ENCODE measurements around the gene AURKB. TPM values are rescaled to one million over a fixed set of nuclear protein-coding genes. Genes with fewer than 3 reads are reported as not detected.

The AURKB gene
- total RNA-seq, 1 experiment from 2014 or later: 64.1 TPM

DNA sequence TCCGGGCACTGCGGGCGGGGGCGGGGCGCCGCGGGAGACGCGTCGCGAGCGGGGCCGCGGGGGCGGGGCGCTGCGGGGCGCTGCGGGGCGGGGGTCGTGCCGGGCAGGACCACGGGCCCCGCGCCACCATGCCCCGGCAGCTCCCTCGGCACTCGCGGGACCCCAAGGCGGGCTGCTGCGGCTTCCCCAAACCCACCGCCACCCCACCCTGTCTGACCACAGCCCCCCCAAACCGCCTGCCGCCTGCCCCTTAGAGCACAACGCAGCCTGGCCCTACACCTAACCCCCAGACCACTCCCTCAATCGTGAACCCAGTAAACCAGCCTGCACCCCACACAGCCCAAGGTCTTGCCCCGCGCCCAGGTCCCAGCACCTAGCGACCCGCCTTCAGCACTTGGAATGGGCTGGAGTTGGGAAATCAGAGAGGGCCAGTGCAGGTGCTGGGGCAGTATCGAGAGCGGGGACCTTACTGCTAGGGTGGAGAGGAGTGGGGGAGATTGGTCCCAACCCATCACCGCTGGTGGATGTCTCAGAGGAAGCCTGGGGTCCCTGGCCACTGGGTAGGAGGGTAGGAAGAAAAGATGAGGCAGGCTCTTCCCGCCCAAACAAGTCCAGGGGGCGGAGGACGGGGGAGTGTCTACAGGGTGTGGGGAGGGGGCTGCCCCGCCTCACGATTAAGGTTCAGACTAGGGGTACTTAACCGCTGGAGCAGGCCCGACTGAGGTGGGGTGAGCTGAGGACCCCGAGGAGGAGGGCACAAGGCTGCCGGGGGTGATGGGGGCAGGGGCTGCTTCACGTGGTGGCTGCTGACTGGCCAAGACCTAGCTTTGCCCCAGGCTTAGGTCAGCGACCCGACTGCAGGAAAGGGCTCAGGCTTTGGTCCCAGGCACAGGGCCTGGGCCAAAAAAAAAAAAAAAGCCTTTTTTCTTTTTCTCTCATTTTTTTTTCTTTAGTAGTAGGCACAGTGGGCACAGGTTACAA, 47.1 kb downstream of the AURKB start:
- no peak for DNase-seq (ENCODE audit: extremely low read depth, low read depth)

DNA sequence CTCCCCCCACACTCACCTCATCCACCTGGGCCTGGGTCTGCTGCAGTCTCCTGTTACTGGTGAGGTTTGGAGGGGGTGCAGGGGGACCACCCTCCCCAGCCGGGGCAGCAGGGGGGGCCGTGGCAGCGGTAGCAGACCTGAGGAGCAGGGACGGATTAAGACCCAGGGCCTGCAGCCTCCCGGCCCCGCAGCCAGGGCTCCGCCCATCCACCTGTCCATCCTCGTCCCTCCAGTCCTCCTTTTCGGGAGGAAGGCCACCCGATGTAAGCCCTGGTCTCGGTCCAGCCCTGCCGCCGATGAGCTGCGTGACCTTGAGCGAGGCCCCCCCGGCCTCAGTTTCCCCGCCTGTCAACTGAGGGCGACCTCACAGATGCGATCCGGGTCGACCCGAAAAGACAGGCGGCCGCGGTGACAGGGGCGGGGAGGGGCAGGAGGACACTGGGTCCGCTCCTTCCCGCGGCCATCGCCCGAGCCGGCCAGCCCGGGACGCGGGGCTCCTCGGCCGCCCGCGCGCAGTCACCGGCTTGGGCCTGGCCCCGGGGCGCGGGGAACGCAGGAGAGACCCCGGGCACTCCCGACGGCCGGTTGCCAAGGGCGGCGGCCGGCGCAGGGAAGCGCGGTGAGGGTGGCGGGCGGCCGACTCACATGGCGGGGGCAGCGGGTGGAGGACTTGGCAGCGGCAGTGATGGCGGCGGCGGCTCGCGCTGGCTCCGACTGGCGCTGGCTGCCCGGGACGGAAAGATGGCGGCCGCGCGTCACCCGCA, 48.0 kb downstream of the AURKB start, which contains the start of gene VAMP2:
VAMP2 (minus strand) TSS at position 716 of the 764 bp plus-strand sequence; CDS start at position 647, 69 bp downstream.
- peak; percentile 63 for DNase-seq (ENCODE audit: extremely low read depth, low read depth)

DNA sequence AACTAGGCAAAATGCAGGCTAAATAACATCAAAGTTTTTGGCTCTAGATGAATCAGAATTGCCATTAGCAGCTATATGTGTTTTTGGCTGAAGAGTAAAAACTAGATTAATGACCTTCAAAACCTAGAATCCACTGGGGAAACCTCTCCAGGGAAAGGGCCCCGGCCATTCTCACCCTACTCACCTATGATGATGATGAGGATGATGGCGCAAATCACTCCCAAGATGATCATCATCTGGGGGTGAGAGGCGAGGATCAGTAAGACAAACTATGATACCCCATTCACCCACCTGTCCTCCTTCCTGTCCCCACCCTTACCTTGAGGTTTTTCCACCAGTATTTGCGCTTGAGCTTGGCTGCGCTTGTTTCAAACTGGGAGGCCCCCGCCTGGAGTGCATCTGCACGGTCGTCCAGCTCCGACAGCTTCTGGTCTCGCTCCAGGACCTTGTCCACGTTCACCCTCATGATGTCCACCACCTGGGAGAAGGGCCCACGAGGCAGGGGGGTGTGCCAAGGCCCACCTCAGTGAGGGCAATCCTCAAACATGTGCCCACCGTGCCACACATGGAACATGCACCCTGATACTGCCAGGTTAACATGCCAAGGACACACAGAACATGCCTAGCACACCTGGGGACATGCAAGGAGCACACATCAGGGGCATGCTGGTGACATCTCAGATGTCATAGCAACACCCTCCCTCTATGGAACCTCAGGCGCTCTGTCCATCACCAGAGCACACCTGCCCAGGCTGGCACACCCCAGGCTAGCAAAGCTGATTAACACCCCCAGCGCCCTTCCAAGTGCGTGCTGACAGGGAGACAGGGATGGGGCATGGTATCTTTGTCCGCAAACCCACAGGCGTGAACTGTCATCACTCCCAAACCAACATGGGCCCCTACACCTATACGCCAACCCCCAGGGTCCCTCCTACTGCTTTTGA, 48.8 kb downstream of the AURKB start:
- no peak for DNase-seq (ENCODE audit: extremely low read depth, low read depth)

DNA sequence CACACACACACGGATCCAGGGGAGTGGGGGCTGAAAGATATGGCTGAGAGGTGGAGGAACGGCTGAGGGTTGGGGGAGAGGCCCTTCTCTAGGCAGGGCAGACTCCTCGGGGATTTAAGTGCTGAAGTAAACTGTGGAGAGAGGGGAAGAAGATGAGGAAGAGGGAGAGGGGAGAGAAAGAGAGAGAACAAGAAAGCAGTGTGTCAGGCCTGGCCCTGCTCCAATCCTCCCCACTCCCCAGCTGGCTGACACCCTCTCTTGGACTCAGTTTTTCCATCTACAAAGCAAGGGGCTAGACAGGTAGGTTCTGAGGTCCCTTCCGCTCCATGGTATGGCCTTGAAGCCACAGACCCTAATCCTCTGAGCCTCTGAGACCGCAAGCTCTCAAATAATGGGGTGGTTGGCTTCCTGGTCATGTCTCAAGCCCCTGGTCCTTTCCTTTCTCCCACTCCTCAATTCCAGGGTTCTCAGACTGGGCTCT, 49.6 kb downstream of the AURKB start:
- no peak for DNase-seq (ENCODE audit: extremely low read depth, low read depth)

DNA sequence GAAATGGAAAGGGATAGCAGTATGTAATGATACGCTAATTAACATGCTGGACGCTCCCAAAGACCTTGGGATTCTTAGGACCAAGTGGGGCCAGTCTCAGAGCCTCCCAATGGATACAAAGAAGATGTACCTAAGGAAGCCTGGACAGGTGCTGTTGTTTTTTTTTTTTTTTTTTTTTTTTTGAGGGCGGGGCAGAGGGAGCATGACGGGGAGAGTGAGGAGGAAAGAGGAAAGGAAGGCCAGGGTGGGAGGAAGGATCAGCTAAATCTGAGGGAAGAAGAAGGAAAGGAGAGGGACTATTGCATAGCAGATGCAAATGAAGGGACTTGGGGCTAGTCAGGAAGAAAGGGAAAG, 50.2 kb downstream of the AURKB start:
- DNase-seq (ENCODE audit: extremely low read depth, low read depth): no peak

DNA sequence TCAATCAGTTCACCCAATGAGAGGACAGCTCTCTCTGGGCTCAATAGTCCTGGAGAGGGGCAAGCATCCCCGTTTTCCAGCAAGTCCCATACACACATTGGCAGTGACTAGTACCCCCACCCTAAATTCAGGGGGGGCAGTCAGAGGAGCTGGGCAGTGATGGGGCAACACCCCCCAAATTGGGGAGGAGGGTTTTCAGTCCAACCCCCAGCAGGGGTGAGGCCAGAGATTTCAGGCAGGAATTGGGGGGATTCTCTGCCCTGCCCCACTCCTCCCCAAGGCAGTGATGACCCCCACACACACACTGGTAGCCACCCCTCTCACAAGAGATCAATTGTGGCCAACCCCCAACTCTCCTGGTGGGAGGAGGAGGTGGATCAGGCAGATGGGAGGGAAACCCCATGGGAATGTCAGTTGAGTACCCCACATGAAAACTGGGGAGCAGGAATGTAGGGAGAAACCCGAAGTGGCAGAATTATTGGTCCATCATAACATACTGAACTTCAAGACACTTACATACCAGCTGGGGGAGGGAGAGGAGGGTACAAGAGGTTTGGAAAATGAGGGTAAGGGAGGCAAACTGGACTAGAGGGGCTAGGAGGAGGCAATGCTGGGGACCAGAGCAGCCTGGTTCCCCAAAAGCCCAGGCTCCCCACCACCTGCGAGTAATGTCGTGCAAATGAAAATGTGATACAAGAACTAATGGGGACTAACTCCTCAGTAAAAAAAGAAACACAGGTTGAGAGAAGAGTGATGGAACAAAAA, 50.7 kb downstream of the AURKB start:
- DNase-seq (ENCODE audit: extremely low read depth, low read depth): no peak

DNA sequence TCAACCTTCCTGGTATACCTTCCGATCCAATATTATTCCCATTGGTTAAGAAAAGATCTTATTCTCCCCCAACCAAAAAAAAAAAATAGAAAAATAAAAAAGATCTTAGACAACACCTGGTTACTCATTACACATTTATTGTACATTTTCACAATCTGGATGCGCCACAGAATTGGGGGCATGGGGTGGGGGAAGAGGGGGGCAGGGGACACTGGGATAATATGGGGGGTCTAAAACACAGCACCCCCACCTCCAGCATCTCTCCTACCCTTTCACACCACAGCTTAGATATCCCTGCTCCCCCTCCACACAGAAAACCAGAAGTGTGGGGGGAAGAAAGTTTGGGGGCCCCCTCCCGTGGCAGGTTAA, 51.4 kb downstream of the AURKB start:
- DNase-seq (ENCODE audit: extremely low read depth, low read depth): no peak

DNA sequence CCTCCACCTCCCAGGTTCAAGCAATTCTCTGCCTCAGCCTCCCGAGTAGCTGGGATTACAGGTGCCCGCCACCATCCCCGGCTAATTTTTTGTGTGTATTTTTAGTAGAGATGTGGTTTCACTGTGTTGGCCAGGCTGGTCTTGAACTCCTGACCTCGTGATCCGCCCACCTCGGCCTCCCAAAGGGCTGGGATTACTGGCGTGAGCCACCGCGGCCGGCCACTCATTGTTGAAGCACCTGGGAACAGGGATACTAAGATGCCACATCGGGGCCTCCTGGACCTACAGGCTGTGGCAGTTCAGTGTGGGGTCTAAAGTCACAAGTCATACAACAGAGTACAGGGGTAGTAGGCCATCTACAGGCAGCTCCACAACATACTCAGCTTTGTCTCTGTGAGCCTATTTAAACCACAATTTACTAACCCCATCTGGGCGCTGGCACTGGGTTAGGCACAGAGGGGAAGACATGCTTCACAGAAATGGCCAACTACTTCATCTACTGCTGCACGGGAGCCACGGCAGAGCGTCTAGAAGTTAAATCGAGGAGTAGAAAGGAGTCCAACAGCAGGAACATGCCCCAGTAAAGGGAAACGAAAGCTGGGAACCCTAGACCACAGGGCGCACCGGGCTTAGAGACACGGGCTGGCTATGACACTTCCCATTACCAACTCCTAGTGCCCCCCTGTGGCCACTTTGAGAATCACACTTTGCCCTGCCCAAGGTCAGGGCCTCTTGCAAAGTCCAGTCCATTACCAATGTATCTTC, 51.9 kb downstream of the AURKB start:
- peak; percentile 88 for DNase-seq (ENCODE audit: extremely low read depth, low read depth)

DNA sequence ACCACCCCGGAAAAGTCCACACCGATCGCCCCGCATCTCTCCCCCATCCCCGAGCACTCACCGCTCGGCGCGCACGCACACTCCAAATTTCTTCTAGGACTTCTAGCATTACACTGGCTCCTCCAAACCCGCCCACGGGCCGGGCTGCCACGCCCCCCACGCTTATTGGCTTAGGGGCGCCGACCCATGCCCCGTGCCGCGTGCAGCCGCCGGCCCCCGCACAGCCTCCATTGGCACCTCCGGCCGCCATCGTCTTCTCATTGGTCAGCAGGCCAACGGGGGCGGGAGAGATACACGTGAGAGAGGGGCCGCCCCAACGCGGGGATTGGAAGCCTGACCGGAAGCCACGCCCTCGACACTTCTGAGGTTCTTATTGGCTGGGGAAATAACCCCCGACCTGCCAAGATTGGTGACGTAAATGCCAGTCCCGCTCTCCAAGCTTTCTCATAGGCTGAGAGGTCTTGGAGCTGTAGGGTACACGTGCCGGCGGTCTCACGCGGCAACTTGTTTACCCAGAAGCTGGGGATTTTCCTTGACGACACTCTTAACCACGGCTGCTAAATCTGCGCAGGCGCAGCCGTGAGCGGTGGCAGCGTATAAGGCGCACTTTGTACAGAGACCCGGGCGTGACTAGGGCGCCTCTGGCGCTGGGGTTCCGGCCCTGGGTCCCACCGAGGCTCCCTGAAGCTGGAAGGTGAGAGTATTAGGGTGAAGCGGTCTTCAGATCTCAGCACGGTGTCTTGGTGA, 54.0 kb downstream of the AURKB start:
- peak; percentile 100 for DNase-seq (ENCODE audit: extremely low read depth, low read depth)

DNA sequence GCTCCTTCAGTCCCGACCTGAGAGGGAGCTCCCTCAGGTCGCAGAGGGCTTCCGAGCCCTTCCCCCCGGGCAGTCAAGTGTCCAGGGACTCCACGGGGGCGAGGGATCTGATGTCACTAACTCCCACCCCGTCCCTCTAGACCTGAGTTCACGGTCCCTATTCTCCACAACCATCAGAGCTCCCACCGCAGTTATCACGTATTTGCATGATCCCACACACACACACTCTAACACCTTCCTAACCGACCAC, 54.5 kb downstream of the AURKB start:
- no peak for DNase-seq (ENCODE audit: extremely low read depth, low read depth)

DNA sequence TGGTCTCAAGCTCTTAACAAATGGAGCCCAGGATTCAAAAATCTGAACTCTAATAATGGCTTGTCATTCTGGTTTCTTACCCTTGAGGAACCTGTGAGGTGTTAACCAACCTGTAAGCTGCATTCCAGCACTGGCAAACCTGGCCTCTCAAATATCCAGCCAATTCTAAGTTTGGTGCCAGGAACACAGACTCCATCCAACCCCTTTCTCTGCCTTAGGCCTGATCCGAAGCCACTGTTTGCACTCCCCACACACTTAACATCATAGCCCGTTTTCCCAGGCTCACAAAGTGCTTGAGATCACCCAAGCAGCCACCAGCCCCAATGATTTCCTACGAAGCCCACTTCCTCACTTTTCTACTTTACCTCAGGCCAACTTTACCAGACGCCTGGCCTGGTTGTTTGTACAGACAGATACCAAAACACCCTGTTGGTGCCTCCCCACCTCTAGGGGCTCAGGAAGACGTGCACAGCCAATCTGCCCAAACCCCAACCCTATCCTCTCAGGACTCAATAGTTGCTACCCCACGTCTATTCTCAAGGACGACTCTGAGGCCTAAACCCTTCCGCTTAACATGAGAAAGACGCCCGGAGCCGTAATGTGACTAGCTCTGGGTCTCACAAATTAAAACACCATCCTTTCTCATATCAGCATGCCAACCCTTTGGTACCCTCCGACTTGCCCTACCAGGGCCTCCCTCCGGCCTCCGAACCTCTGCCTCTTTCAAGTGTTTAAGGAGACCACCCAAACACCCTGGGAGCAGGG, 55.0 kb downstream of the AURKB start:
- DNase-seq (ENCODE audit: extremely low read depth, low read depth): no peak

Other genes starting within 250 kb of the AURKB start
- gene GUCY2D, start 208.0 kb downstream of the AURKB start, total RNA-seq (2014; rRNA removed; shearing (Covaris generic)): 0.02 TPM in 1 of 2 replicates, not detected in the other
- not detected in 2 replicates for gene ALOX15B, start 171.5 kb downstream of the AURKB start, total RNA-seq (2014; rRNA removed; shearing (Covaris generic))
- 0.64 and 0.69 TPM in 2 replicates for gene ALOX12B, start 122.9 kb downstream of the AURKB start, total RNA-seq (2014; rRNA removed; shearing (Covaris generic))
- gene ALOXE3, start 92.1 kb downstream of the AURKB start, total RNA-seq (2014; rRNA removed; shearing (Covaris generic)): 0.06 TPM in 1 of 2 replicates, not detected in the other
- gene HES7, start 86.5 kb downstream of the AURKB start, total RNA-seq (2014; rRNA removed; shearing (Covaris generic)): 9.0 and 9.4 TPM in 2 replicates
- 4.6 and 6.5 TPM in 2 replicates for gene PER1, start 58.2 kb downstream of the AURKB start, total RNA-seq (2014; rRNA removed; shearing (Covaris generic))
- 6.0 and 8.0 TPM in 2 replicates for gene VAMP2, start 47.6 kb downstream of the AURKB start, total RNA-seq (2014; rRNA removed; shearing (Covaris generic))
- 26.6 and 27.9 TPM in 2 replicates for gene TMEM107, start 34.2 kb downstream of the AURKB start, total RNA-seq (2014; rRNA removed; shearing (Covaris generic))
- 4.0 and 5.5 TPM in 2 replicates for gene BORCS6, start 20.4 kb downstream of the AURKB start, total RNA-seq (2014; rRNA removed; shearing (Covaris generic))
- gene CTC1, start 37.5 kb upstream of the AURKB start, total RNA-seq (2014; rRNA removed; shearing (Covaris generic)): 14.2 and 16.2 TPM in 2 replicates
- 54.7 and 57.4 TPM in 2 replicates for gene PFAS, start 38.7 kb upstream of the AURKB start, total RNA-seq (2014; rRNA removed; shearing (Covaris generic))
- 32.1 and 41.2 TPM in 2 replicates for gene RANGRF, start 78.1 kb upstream of the AURKB start, total RNA-seq (2014; rRNA removed; shearing (Covaris generic))
- 1.7 and 2.5 TPM in 2 replicates for gene SLC25A35, start 84.8 kb upstream of the AURKB start, total RNA-seq (2014; rRNA removed; shearing (Covaris generic))
- not detected in 2 replicates for gene ARHGEF15, start 99.7 kb upstream of the AURKB start, total RNA-seq (2014; rRNA removed; shearing (Covaris generic))
- gene ODF4, start 129.3 kb upstream of the AURKB start, total RNA-seq (2014; rRNA removed; shearing (Covaris generic)): not detected in 2 replicates
- gene RPL26, start 172.6 kb upstream of the AURKB start, total RNA-seq (2014; rRNA removed; shearing (Covaris generic)): 7,995 and 8,048 TPM in 2 replicates
- not detected in 2 replicates for gene RNF222, start 187.3 kb upstream of the AURKB start, total RNA-seq (2014; rRNA removed; shearing (Covaris generic))
- 46.7 and 63.1 TPM in 2 replicates for gene NDEL1, start 225.3 kb upstream of the AURKB start, total RNA-seq (2014; rRNA removed; shearing (Covaris generic))

Data from NCI-H460 (cell line).